ACHN (cell line): Measurements from ENCODE around the gene GPR157.

ENCODE experiments used
- DNase-seq: peaks from one replicate; pipeline ENCODE4 v3.0.0-alpha.2; 2015
- in situ Hi-C: cut with HindIII; loops from 2 replicates; pipeline ENCODE4 v1.10.0; 2017; ENCODE audit warnings: low sequenced_read_pairs, low pct_ligation_motif_present, low pct_unique_long_range_greater_than_20kb

GPR157 gene

DNA sequence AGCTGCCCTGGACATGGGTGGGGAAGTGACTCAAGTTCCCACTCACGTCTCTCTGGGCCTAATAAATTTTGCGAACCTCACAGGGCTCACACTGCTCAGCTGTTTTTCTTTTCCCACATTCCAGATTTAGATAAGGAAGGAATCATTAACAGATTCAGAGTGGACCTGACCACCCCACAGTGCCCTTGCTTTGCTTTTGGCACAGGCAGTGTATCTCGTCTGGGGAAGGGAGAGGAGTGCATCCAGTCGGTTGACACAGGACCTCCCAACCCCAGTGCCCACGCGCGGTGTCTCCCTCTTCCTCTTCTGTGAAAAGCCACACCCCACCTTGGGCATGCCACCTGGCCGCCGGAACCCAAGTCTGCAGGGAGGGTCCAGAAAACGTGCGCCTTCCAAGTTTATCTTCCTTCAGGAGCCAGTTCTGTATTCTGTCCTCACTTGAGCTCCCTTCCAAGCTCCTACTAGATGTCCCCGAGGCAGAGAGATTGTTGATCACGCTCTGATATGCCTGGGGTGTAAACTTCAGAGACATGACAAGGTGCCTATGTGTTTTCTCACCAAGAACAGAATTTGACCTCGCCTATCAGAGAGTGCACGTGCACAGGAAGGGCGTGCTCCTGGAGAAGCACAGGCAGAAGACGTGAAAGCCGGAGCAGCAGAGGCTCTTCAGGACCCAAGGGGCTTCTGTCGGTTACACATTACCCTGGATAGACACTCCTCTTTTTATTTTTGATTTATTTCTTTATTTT, 50.0 kb downstream of the GPR157 start:
- no peak for DNase-seq
- in situ Hi-C loops, result no loop called here

DNA sequence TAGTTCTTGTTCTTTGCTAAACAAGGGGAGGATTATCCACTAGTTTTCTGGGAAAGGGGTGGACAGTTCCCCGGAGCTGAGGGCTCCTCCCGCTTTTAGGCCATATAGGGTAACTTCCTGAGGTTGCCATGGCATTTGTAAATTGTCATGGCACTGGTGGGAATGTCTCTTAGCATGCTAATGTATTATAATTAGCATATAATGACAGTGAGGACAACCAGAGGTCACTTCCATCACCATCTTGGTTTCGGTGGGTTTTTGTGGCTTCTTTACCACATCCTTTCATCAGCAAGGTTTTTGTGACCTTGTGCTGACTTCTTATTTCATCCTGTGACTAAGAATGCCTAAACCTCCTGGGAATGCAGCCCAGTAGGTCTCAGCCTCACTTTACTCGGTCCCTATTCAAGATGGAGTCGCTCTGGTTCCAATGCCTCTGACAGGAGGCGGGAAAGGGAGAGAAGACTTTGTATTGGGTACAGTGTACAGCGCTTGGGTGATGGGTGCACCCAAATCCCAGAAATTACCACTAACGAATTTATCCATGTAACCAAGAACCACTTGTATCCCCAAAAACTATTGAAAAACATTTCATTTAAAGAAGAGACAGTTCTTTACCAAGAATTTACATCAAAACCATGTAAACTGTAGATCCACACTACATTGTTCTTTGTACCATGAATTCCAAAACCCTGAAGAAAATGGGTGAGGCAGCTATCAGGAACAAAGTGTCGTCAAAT, 50.7 kb downstream of the GPR157 start:
- no peak for DNase-seq

DNA sequence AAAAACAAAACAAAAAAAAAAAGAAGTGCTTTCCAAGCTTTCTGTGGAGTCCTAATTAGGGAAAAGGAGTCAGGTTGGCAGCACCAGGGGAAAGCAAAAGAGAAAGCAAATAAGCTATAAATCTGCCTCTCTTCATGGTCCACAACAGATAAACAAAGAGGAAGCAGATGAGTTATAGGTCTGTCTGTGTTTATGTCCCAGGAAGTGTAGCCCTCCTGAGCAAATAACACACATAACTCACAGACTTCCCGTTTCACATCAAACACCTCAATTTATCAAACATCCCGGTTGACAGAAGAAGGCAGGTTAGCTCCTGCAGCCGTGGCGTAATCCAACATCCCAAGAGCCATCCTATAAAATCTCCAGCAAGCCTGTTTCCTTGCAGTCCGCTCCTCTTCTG, 53.9 kb downstream of the GPR157 start:
- no peak for DNase-seq
- in situ Hi-C loops, result no loop called here

More for the DNA sequence above, 50.7 kb downstream of the GPR157 start:
- in situ Hi-C loops, result no loop called here

DNA sequence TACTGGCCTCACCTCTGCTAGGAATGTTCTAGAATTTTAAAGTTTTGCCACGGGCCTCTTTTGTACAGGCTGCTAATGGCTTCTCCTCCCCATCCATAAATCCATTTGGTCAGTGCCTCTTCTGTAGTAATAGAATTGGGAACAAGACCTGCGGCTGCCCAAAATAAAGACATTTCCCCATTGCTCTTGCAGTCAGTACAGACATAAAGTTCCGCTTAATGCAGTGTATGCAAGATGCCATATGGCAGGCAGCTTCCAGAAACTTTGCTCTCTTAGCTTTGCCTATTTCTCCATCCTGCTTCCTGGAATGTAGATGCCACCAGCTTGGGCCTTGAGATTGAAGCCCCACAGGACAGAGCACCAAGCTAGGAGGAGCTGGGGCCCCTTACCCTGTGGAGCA, 55.8 kb downstream of the GPR157 start:
- no peak for DNase-seq
- in situ Hi-C loops, result no loop called here

DNA sequence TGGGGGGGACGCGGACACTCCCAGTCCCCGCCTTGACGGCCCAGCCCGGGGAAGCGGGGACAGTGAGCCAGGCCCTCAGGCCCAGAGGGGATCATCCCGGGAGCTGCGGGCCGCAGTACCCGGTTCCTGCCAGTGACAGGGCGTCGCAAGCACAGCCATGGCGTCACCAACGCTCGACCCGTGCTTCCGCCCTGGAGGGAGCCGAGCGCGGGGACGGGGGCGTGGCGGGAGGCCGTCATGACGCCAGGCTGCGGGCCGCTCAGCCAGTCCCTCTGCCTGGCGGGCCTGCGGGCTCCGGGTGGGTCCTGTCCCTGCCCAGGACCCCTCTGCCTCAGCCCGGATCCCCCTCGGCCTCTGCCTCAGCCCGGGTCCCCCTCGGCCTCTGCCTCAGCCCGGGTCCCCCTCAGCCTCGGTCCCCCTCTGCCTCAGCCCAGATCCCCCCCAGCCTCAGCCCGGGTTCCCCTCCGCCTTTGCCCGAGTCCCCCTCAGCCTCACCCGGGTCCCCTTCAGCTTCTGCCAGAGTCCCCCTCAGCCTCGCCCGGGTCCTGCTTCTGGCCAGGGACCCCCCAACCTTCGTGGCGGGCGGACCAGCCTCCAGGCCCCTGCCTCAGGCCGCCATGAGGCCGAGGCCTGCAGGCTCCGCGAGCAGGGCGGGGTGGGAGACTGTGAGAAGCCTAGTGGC, 57.2 kb downstream of the GPR157 start:
- in situ Hi-C loops, result no loop called here
- no peak for DNase-seq

DNA sequence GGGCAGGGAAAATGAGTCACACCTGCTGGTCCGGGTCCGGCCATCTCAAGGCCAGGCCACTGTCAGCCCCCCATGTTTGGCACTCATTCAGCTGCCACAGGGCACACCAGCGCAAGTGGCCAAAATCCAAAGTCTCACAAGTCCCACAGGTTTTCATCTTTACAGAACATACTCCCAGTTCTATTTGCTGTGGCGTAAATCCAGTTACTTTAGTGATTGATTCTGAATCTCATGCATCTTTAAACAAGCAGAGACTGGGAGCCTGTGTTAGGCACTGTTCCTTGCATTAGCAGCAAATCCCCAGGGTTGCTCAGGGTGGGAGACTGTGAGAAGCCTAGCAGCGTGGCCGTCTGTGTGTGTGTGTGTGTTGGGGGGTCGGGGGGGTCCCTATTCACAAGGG, 58.4 kb downstream of the GPR157 start:
- in situ Hi-C loops, result no loop called here
- no peak for DNase-seq

DNA sequence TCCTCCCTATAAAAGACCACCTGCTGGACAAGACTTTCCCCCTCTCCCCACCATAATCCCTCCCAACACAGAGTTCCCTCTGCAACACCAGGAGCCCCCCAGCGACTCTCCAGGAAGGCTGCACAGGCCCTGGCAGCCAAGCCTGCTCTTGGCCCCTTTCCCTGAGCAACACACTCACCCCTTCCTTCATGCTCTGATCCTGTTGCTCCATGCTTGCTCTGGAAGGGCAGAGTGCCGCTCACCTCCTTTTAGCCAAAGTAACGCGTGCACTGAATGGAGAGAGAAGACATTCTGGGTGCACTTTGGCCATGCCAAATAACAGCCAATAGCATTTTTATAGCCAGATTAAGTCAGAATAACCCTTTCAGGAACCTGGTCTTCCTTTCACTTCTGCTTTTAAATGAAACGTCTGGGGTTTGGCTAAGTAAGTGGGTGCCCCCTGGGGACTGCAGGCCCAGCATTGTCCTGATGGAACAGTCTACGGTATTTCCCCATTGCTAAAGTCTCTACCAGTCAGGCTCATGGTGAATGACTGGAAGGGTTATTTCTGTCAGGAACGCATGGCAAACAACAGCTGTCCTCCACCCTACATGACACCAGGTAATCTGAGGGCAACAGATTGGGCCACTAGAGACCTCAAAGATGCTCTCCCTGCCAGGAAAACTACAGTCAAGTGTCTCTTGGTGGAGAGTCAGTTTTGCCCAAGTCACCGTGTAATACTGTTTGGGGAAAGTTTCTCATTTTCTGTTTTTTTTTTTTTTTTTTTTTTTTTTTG, 59.4 kb downstream of the GPR157 start, which contains the start of gene SLC2A5:
TSS of gene SLC2A5 (minus strand) at position 310 of the 775 bp plus-strand sequence. CDS start at position 211, 99 bp downstream.
- in situ Hi-C loops, result no loop called here
- no peak for DNase-seq

DNA sequence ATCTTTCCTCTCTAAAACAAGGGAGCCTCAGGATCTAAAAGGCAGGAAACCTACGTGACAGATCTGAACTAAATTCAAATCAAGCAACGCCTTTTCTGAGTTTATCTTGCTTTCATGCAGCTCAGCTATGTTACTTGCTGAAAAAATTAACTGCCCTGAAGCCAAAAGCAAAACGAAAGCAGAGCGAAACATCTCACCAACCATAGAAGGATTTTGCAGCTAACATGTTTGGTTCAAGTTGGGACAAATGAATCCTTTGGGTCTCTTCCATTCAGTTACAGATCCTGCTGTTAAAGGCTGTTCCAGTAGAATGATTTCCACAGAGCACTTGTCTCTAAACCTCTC, 59.9 kb downstream of the GPR157 start:
- DNase-seq, result no peak
- in situ Hi-C loops, result no loop called here

DNA sequence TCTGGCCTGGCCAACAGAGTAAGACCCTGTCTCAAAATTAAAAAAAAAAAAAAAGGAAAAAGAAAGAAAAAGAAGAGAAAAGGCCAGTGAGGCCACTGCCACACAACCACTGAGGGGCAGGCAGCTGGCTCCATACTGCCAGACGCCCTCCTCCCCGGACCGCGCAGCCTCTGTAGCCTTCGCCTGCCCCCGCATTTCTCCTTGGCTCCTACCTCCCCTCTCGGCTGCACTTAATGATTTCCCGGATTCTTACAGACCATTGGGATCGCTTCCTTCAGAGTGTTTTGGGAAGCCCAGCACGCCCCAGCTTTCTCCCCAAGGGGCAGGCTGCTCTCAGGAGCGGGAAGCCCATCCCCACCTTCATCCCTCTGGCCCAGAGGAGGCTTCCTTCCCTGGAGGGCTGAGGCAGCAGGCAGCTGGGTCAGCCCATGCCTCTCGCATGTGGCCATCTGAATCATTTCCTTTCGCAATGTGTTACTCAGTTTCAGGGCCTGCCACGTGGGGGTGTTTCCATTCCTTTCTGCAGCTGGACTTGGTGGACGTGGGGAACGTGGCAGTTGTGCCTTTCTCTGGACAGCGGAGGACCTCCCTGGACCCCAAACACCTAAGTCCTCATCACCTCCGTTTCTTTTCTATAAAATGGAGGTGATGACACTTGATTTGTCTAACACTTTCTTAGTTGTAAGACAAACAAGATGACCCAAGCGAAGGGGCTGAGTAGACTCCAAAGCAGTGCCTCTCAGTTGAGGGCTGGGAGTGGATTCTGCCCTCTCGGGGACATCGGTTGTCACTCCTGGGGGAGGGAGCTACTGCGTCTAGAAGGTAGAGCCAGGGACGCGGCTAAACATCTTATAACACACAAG, 61.7 kb downstream of the GPR157 start:
- in situ Hi-C loops, result no loop called here

DNA sequence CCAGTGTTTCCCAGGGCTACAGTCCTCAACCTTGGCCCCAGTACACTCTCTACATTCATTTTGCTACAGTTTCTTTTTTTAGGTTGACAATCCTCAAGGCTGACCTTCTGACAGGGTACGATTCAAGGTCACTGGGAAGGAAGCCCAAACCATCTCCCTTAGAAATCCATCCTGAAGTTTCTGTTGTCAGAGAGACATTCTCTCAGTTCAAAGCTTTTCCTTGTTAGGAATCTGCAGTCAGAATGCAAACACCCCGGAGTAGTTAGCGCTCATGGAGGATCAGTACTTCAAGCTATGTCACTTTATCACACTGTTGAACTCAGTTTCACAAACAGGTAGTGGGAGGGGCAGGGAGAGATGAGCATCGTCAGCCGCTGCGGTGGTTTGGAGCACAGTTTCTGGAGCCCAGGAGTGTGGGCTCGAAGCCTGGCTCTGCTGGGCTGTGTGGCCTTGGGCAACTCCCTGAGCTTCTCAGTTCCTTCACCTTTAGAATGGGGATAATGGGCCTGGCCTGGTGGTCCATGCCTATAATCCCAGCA, 63.6 kb downstream of the GPR157 start:
- in situ Hi-C loops, result no loop called here
- DNase-seq, result no peak

More for the DNA sequence above, 61.7 kb downstream of the GPR157 start:
- DNase-seq, result no peak

DNA sequence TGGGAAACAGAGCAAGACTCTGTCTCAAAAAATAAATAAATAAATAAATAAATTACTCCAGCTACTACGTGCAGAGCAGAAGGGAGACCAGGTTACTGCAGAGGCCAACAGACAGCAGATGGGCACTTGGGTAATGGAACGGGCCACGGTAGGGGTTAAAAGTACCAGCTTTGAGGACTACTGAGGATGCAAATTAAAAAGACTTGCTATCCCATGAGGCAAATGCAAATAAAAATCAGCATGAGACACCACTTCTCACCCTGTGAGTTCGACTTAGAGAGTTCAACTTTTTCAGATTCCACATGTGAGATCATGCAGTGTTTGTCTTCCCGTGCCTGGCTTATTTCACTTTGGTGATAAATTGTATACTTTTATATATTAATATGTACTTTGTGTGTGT, 66.1 kb downstream of the GPR157 start:
- no peak for DNase-seq
- in situ Hi-C loops, result no loop called here

DNA sequence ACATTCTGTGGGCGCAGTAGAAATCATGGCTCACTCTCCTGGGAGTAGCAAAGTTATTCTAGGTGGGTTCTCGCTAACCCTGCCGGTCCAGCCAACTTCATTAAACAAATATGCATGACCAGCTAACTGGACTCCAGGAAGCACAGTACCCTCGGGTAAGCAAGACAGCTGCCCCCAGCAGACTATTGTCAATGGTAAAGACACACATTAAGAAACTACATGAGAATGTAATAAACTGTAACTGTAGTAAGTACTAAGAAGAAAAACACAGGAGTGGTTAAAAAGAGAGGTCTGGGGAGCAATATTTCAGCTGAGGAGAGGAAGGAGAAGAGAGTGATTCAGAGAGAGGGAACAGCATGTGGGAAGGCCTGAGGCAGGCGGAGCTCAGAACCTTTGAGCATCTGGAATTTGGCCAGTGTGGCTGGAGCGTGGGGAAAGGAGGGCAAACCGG, 66.9 kb downstream of the GPR157 start:
- in situ Hi-C loops, result no loop called here
- DNase-seq, result no peak

DNA sequence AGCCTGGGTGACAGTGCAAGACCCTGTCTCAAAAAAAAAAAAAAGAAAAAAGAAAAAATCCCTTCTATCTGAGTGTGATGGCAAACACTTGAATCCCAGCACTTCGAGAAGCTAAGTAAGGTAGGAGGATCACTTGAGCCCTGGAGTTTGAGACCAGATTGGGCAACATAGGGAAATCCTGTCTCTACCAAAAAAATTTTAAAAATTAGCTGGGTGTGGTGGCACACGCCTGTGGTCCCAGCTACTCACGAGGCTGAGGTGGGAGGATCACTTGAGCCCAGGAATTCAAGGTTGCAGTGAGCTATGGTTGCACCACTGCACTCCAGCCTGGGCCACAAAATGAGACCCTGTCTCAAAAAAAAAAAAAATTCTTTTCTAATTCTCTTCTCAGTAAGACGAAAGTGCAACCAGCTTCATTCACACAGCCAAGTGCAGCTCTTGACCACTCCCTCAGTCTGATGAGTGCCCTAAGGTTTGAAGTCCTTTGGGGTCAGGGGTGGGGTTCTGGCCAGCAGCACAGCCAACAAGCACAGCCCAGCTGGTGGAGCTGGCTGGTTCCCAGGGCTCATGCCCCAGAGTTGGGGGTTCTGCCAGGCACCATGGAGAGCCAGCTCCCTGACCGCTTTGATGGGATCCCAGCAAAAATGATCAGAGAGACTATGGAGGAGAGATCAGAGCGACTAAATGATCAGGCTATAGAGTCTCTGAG, 67.5 kb downstream of the GPR157 start:
- DNase-seq, result no peak
- in situ Hi-C loops, result no loop called here

DNA sequence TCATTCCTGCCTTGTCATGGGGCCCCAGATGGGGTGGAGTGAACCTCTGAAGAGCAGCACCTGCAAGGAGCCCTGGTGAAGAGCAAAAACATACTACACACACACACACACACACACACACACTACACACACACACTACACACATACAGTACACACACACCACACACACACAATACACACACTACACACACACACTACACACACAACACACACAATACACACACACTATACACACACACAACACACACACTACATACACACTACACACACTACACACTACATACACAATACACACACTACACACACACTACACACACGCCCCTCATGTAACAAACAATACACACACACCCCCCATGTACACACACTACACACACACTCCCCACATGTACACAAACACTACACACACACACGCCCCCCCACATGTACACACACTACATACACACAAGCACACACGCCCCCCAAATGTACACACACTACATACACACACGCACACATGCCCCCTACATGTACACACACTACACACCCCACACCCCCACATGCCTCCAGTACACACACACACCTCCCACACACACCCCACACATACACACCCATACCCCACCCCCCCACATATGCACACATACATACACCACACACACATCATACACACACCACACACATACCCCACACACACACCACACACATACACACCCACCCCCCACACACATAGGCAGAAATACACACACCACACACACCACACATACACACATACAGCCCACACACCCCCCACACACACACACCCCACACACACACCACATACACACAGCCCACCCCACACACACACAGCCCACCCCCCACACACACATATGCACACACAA, 68.8 kb downstream of the GPR157 start:
- DNase-seq, result no peak
- in situ Hi-C loops, result no loop called here

DNA sequence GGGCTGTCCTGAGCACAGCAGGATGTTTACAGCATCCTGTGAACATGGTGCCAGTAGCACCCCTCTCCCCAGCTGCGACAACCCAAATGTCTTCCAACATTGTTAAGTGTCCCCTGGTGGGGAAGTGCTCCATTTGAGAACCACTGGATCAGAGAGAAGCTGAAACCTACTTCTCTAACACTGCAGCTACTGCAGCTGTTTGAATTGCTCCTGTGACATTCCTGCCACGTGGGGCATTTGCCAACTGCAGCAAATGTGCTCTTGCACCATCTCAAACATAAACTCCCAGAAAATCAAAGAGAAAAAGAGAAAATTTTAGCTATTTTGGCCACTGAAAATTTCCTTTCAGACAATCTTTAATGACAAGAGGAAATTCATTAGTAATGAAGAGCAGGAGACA, 70.4 kb downstream of the GPR157 start:
- in situ Hi-C loops, result no loop called here
- no peak for DNase-seq

DNA sequence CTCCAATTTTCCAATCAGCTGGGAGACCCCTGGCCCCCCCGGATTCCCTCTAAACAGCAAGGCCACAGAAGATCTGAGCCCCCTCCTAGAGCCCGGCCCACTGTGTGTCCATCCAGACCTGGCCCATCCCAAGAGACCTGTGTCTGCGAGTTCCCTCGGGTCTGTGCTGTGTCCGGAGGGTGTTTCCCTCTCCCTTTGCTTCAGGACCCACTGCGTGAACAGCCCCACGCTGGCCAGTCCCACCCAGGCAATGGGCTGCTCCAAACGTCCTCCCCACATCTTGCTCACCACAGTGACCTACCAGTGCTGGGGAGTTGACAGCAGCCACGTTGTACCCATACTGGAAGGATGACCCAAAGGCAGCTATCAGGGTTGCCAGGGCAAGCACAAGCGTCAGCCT, 71.1 kb downstream of the GPR157 start:
- in situ Hi-C loops, result no loop called here
- no peak for DNase-seq
